IMR-90 (cell line): ENCODE data around the gene STAC2.

ENCODE experiments used
- BHLHE40 ChIP-seq: fragments of 150-350 bp; IDR thresholded peaks from 2 replicates; pipeline ENCODE4 v1.6.1; 2016; ENCODE audit warnings: mild to moderate bottlenecking, low read depth, low read length
- CEBPB ChIP-seq: IDR thresholded peaks from 2 replicates; pipeline ENCODE4 v1.6.1; 2012; ENCODE audit warnings: low read depth, low read length, improper control_type of control experiment
- CHD1 ChIP-seq: IDR thresholded peaks from 2 replicates; pipeline ENCODE4 v1.6.1; 2012; ENCODE audit warnings: low read depth, low read length, improper control_type of control experiment
- MXI1 ChIP-seq: IDR thresholded peaks from 2 replicates; pipeline ENCODE4 v1.6.1; 2012; ENCODE audit warnings: low read depth, mild to moderate bottlenecking, low read length, moderate library complexity, borderline replicate concordance
- POLR2A ChIP-seq: IDR thresholded peaks from 2 replicates; pipeline ENCODE4 v1.6.1; 2012; ENCODE audit warnings: mild to moderate bottlenecking, low read depth, low read length
- RAD21 ChIP-seq: IDR thresholded peaks from 2 replicates; pipeline ENCODE4 v1.6.1; 2012; ENCODE audit warnings: low read length, improper control_type of control experiment
- RFX5 ChIP-seq: IDR thresholded peaks from 2 replicates; pipeline ENCODE4 v1.8.0; 2012; ENCODE audit warnings: low read depth, mild to moderate bottlenecking, low read length, moderate library complexity
- TF ChIP-seq, protein P1 (sequence below): conservative IDR thresholded peaks from 2 replicates; pipeline ENCODE4 v1.5.1; 2012; ENCODE audit warnings: mild to moderate bottlenecking, low read depth, low read length, improper control_type of control experiment

GRCh38 chr17:39210093-39210434 lies 15.7 kb downstream of the STAC2 start:
- TF ChIP-seq MXI1 (no peak), CHD1 (no peak), RAD21 (no peak), POLR2A (no peak), CEBPB (no peak), RFX5 (no peak), BHLHE40 (no peak)
- TF ChIP-seq, protein P1, sequence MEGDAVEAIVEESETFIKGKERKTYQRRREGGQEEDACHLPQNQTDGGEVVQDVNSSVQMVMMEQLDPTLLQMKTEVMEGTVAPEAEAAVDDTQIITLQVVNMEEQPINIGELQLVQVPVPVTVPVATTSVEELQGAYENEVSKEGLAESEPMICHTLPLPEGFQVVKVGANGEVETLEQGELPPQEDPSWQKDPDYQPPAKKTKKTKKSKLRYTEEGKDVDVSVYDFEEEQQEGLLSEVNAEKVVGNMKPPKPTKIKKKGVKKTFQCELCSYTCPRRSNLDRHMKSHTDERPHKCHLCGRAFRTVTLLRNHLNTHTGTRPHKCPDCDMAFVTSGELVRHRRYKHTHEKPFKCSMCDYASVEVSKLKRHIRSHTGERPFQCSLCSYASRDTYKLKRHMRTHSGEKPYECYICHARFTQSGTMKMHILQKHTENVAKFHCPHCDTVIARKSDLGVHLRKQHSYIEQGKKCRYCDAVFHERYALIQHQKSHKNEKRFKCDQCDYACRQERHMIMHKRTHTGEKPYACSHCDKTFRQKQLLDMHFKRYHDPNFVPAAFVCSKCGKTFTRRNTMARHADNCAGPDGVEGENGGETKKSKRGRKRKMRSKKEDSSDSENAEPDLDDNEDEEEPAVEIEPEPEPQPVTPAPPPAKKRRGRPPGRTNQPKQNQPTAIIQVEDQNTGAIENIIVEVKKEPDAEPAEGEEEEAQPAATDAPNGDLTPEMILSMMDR = no peak
